Hepatic stellate cell (primary cell): ENCODE data around the gene MED25.
"Not testable (repeated sequence)": the region's sequence is repeated elsewhere in the genome, so short reads cannot be mapped to it uniquely, and the experiment has no call there.

Experiments used
- DNase-seq: peaks from one replicate; pipeline ENCODE4 v3.0.0; 2011; ENCODE audit warnings: low spot score

MED25 gene

GRCh38 chr19:49816590-49816989 is 1.5 kb upstream of the MED25 start:
- no peak for DNase-seq

GRCh38 chr19:49818649-49819370 is 721 bp downstream of the MED25 start:
- DNase-seq = no peak

- DNase-seq = not testable (repeated sequence)
Observed at GRCh38 chr19:49819452-49820115, 1.5 kb downstream of the MED25 start.

- DNase-seq = no peak
Observed at GRCh38 chr19:49820125-49820524, 2.0 kb downstream of the MED25 start.

GRCh38 chr19:49823472-49823871 is 5.4 kb downstream of the MED25 start:
- no peak for DNase-seq

- no peak for DNase-seq
Observed at GRCh38 chr19:49824662-49825061, 6.6 kb downstream of the MED25 start.

- no peak for DNase-seq
Observed at GRCh38 chr19:49827034-49827433, 8.9 kb downstream of the MED25 start.

GRCh38 chr19:49829200-49829599 is 11.1 kb downstream of the MED25 start:
- DNase-seq = no peak

GRCh38 chr19:49829721-49830120 is 11.6 kb downstream of the MED25 start:
- DNase-seq = no peak

- no peak for DNase-seq
Observed at GRCh38 chr19:49830766-49831165, 12.7 kb downstream of the MED25 start.

GRCh38 chr19:49831592-49831991 is 13.5 kb downstream of the MED25 start:
- DNase-seq = no peak

GRCh38 chr19:49832556-49832955 is 14.5 kb downstream of the MED25 start:
- DNase-seq = no peak

GRCh38 chr19:49833599-49833998 is 15.5 kb downstream of the MED25 start:
- DNase-seq = no peak

GRCh38 chr19:49835562-49835961 is 17.5 kb downstream of the MED25 start:
- DNase-seq = no peak

GRCh38 chr19:49836176-49837008 is 18.3 kb downstream of the MED25 start:
- DNase-seq = no peak

GRCh38 chr19:49837009-49837310 is 18.9 kb downstream of the MED25 start:
- DNase-seq = no peak

GRCh38 chr19:49837425-49837824 is 19.3 kb downstream of the MED25 start:
- DNase-seq = no peak

GRCh38 chr19:49838885-49839588 is 20.9 kb downstream of the MED25 start:
- DNase-seq = no peak

- no peak for DNase-seq
Observed at GRCh38 chr19:49839713-49840112, 21.6 kb downstream of the MED25 start.

GRCh38 chr19:49840321-49840720 is 22.2 kb downstream of the MED25 start:
- DNase-seq = no peak

- DNase-seq = no peak
Observed at GRCh38 chr19:49840736-49841249, 22.7 kb downstream of the MED25 start.

- no peak for DNase-seq
Observed at GRCh38 chr19:49843265-49843664, 25.2 kb downstream of the MED25 start.
